ENCODE data around the gene ARHGAP32. TPM values are rescaled to one million over a fixed set of nuclear protein-coding genes. Genes with fewer than 3 reads are reported as not detected.

The ARHGAP32 gene
- total RNA-seq, 1 experiment from 2014 or later = not detected

DNA sequence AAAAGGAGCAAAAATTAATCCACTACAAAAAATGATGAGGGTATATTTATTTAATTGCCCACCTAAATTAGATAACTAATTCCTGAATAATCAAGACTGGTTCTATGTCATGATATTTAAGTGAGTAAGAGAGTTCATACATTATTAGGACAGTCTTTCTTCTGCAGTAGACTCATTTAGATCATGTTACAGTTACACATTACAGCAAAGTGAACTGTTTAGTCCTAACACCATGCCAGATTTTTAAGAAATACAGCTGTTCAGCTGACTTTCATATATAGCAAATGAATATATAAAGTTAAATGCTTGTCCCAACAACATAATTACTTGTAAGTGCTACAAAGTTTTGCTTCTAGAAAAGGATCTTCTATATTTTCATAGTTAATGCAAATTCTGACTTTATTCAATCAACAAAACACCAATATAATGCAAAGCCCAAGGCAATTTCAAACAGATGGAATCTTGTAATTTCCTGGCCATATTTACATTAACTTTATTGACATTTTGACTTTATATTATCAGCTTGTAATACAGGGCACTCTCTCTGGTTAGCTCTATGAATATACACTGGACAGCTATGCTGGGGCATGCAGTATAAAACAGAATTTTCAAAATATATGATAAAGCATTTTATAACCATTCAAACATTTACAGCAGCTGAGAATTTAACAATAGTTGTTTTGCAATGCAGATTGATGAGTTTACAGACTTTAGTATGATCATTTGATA, 203.7 kb downstream of the ARHGAP32 start:
- Histone ChIP-seq H3K27me3 (ENCODE audit: low read length) (no peaks in the 10 kb centered on the region), H3K79me2 (ENCODE audit: low read length) (no peaks in the 10 kb centered on the region), H3K4me2 (ENCODE audit: low read depth, low read length, poor library complexity, severe bottlenecking) (no peak overlapping the region), H3K4me1 (ENCODE audit: low read length) (no peaks in the 10 kb centered on the region), H3K9ac (ENCODE audit: low read length) (no peak overlapping the region), H4K20me1 (ENCODE audit: insufficient read depth, low read depth, low read length) (no peaks in the 10 kb centered on the region), H2AFZ (ENCODE audit: low read length) (no peak overlapping the region), H3K27ac (ENCODE audit: low read length) (no peak overlapping the region), H3K4me3 (ENCODE audit: low read length) (no peak overlapping the region), H3K36me3 (ENCODE audit: insufficient read depth, low read length) (no peaks in the 10 kb centered on the region), H3K9me2 (replicated peaks; ENCODE audit: insufficient read depth, low read length) (no peaks in the 10 kb centered on the region), H3K9me3 (ENCODE audit: low read length) (no peaks in the 10 kb centered on the region)
- DNase-seq = no peak

DNA sequence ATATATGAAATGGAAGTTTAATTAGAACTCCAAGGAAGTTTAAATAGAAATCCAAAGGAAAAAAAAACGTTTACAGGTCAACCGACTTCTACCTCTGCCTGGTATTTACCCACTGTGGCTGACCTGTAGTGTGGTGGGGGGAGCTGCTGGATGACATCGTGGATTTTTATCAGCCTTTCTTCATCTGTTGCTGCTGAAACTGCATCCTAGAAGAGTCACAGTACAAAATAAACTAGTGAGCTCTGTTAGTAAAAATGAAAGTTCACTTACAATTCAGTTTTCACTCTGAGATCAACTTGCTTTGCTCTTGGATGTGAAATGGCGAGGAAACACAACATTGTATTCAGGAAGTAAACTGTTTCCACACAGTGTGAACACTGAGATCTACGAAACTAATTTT, 206.2 kb downstream of the ARHGAP32 start:
- no peaks in the 10 kb centered on the region for H3K4me1 ChIP-seq (ENCODE audit: low read length)
- no peak overlapping the region for H3K9ac ChIP-seq (ENCODE audit: low read length)
- H4K20me1 ChIP-seq (ENCODE audit: insufficient read depth, low read depth, low read length) = no peaks in the 10 kb centered on the region
- no peak overlapping the region for H3K4me2 ChIP-seq (ENCODE audit: low read depth, low read length, poor library complexity, severe bottlenecking)
- H3K27ac ChIP-seq (ENCODE audit: low read length) = no peak overlapping the region
- no peaks in the 10 kb centered on the region for H3K9me3 ChIP-seq (ENCODE audit: low read length)
- no peak for DNase-seq
- H3K79me2 ChIP-seq (ENCODE audit: low read length) = no peaks in the 10 kb centered on the region
- H3K9me2 ChIP-seq (replicated peaks; ENCODE audit: insufficient read depth, low read length) = no peaks in the 10 kb centered on the region
- no peak overlapping the region for H3K4me3 ChIP-seq (ENCODE audit: low read length)
- no peak overlapping the region for H2AFZ ChIP-seq (ENCODE audit: low read length)
- H3K27me3 ChIP-seq (ENCODE audit: low read length) = no peaks in the 10 kb centered on the region
- H3K36me3 ChIP-seq (ENCODE audit: insufficient read depth, low read length) = no peaks in the 10 kb centered on the region

DNA sequence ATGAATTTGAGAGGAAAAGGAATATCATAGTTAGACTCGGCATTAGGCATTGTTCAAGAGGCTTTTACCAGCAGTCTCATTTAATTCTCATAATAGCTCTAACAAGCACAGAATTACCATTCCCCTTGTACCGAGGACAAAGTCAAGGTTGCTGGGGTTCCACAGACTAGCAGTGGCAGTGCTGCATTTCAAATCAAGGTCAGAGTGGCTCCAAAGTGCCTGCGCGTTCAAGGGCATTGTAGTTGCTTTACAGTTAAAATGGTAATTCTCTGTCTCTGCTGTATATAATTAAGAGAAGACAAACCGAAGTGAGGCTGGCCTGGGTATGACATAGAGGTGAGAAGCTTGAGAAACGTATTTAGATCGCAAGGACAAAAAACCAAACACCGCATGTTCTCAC, 209.1 kb downstream of the ARHGAP32 start:
- Histone ChIP-seq H3K9me3 (ENCODE audit: low read length) (no peaks in the 10 kb centered on the region), H3K27me3 (ENCODE audit: low read length) (no peaks in the 10 kb centered on the region), H4K20me1 (ENCODE audit: insufficient read depth, low read depth, low read length) (no peaks in the 10 kb centered on the region), H3K27ac (ENCODE audit: low read length) (no peak overlapping the region), H2AFZ (ENCODE audit: low read length) (no peak overlapping the region), H3K4me1 (ENCODE audit: low read length) (no peaks in the 10 kb centered on the region), H3K79me2 (ENCODE audit: low read length) (no peaks in the 10 kb centered on the region), H3K9ac (ENCODE audit: low read length) (no peak overlapping the region), H3K4me3 (ENCODE audit: low read length) (no peak overlapping the region), H3K9me2 (replicated peaks; ENCODE audit: insufficient read depth, low read length) (no peaks in the 10 kb centered on the region), H3K4me2 (ENCODE audit: low read depth, low read length, poor library complexity, severe bottlenecking) (no peak overlapping the region), H3K36me3 (ENCODE audit: insufficient read depth, low read length) (no peaks in the 10 kb centered on the region)
- no peak for DNase-seq

DNA sequence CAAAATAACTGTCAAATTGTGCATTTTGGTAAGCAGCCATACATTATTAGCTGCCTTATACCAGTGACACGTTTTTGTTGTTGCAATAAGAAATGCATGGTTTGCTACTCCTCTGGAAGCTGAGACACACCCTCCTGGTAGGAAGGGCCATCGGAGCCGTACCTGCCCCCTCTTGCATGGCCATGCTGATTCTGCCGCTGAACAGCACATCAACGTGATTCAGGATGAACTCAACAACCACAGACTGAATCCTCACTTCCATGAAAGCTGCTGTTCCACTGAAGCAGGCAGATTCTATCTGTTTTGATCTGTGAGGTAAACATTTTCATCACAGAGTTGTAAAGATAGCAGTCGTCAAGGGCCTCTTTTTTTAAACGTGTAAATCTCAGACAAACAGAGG, 210.9 kb downstream of the ARHGAP32 start:
- H3K79me2 ChIP-seq (ENCODE audit: low read length) = no peaks in the 10 kb centered on the region
- no peaks in the 10 kb centered on the region for H3K9me3 ChIP-seq (ENCODE audit: low read length)
- no peaks in the 10 kb centered on the region for H3K36me3 ChIP-seq (ENCODE audit: insufficient read depth, low read length)
- no peak overlapping the region for H3K27ac ChIP-seq (ENCODE audit: low read length)
- no peak for DNase-seq
- H3K9me2 ChIP-seq (replicated peaks; ENCODE audit: insufficient read depth, low read length) = no peaks in the 10 kb centered on the region
- H2AFZ ChIP-seq (ENCODE audit: low read length) = no peak overlapping the region
- H3K27me3 ChIP-seq (ENCODE audit: low read length) = no peaks in the 10 kb centered on the region
- H4K20me1 ChIP-seq (ENCODE audit: insufficient read depth, low read depth, low read length) = no peaks in the 10 kb centered on the region
- no peak overlapping the region for H3K9ac ChIP-seq (ENCODE audit: low read length)
- H3K4me1 ChIP-seq (ENCODE audit: low read length) = no peaks in the 10 kb centered on the region
- H3K4me2 ChIP-seq (ENCODE audit: low read depth, low read length, poor library complexity, severe bottlenecking) = no peak overlapping the region
- no peak overlapping the region for H3K4me3 ChIP-seq (ENCODE audit: low read length)

DNA sequence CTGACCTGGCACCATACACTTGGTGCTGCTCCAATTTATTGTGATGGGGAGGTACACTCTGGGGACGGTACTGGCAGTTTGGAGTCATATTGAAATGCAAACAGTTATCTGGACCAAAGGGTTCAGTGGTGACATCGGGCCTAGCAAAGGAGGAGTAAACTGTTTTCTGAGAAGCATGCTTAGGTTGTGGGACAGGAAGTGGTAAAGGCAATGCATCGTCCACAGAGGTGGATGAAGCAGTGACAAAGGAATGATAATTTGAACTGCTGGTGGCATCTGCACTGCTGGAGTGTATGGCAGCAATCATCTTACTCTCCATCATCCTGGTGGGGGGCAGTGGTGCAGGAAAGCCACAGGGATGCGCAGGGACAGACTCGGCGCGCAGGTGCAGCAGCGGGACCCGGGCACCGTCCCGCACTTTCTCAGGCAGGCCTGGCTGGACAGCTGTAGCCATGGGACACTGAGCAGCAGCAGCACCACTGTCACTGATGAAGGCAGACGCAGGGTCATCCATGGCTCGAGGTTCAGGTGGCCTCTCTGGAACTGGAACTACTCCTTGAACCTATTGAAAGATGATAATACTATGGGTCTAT, 221.4 kb downstream of the ARHGAP32 start:
- Histone ChIP-seq H3K4me3 (ENCODE audit: low read length) (no peak overlapping the region), H2AFZ (ENCODE audit: low read length) (no peak overlapping the region)
- no peak for DNase-seq

DNA sequence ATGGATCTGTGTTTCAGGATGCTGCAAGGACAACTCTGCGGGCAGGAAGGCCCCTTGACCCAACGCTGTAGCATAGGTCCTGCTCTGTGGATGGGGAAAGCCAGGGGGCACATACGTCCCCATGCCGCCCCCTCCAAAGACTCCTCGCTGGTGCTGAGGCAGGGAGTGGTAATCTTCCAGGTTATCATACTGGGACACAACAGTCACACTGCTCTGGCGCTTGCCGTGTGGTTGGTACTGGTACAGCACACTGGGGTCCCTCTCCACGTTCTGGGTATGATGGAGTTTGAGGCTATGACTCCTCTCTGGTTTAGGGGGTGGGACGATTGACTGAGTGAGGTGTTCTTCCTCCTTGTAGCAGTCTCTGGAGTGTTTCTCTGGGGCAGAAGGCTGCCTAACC, 223.2 kb downstream of the ARHGAP32 start:
- H3K79me2 ChIP-seq (ENCODE audit: low read length) = no peaks in the 10 kb centered on the region
- no peaks in the 10 kb centered on the region for H4K20me1 ChIP-seq (ENCODE audit: insufficient read depth, low read depth, low read length)
- no peak overlapping the region for H3K9ac ChIP-seq (ENCODE audit: low read length)
- no peaks in the 10 kb centered on the region for H3K36me3 ChIP-seq (ENCODE audit: insufficient read depth, low read length)
- no peaks in the 10 kb centered on the region for H3K4me1 ChIP-seq (ENCODE audit: low read length)
- no peak for DNase-seq
- H3K9me3 ChIP-seq (ENCODE audit: low read length) = no peaks in the 10 kb centered on the region
- no peak overlapping the region for H2AFZ ChIP-seq (ENCODE audit: low read length)
- no peak overlapping the region for H3K4me2 ChIP-seq (ENCODE audit: low read depth, low read length, poor library complexity, severe bottlenecking)
- H3K27me3 ChIP-seq (ENCODE audit: low read length) = no peaks in the 10 kb centered on the region
- no peaks in the 10 kb centered on the region for H3K9me2 ChIP-seq (replicated peaks; ENCODE audit: insufficient read depth, low read length)
- H3K27ac ChIP-seq (ENCODE audit: low read length) = no peak overlapping the region
- no peak overlapping the region for H3K4me3 ChIP-seq (ENCODE audit: low read length)

More for the DNA sequence above, 221.4 kb downstream of the ARHGAP32 start:
- Histone ChIP-seq H3K9me3 (ENCODE audit: low read length) (no peaks in the 10 kb centered on the region), H3K27ac (ENCODE audit: low read length) (no peak overlapping the region), H3K9ac (ENCODE audit: low read length) (no peak overlapping the region), H4K20me1 (ENCODE audit: insufficient read depth, low read depth, low read length) (no peaks in the 10 kb centered on the region), H3K9me2 (replicated peaks; ENCODE audit: insufficient read depth, low read length) (no peaks in the 10 kb centered on the region), H3K4me2 (ENCODE audit: low read depth, low read length, poor library complexity, severe bottlenecking) (no peak overlapping the region), H3K36me3 (ENCODE audit: insufficient read depth, low read length) (no peaks in the 10 kb centered on the region), H3K27me3 (ENCODE audit: low read length) (no peaks in the 10 kb centered on the region), H3K79me2 (ENCODE audit: low read length) (no peaks in the 10 kb centered on the region), H3K4me1 (ENCODE audit: low read length) (no peaks in the 10 kb centered on the region)

DNA sequence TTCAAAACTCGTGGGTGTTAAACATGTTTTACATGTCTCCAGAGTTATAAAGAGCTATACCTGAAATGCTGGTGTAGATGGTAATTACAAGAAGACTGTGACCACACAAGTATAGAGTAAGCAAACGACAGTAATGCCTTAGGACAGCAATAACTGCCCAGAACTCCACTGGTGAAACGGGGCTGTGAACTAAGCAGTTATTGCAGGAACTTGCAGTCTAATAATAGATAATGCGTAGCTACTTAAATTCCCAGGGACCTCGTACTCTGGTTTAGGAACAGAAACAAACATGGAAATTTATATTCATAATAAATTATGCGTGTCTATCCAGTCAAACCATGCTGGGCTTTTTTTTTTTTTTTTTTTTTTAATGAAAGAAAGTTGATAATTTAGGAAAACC, 224.5 kb downstream of the ARHGAP32 start:
- Histone ChIP-seq H3K4me3 (ENCODE audit: low read length) (no peak overlapping the region), H3K4me2 (ENCODE audit: low read depth, low read length, poor library complexity, severe bottlenecking) (no peak overlapping the region), H3K27ac (ENCODE audit: low read length) (no peak overlapping the region), H2AFZ (ENCODE audit: low read length) (no peak overlapping the region), H4K20me1 (ENCODE audit: insufficient read depth, low read depth, low read length) (no peaks in the 10 kb centered on the region), H3K9ac (ENCODE audit: low read length) (no peak overlapping the region), H3K79me2 (ENCODE audit: low read length) (no peaks in the 10 kb centered on the region), H3K36me3 (ENCODE audit: insufficient read depth, low read length) (no peaks in the 10 kb centered on the region), H3K4me1 (ENCODE audit: low read length) (no peaks in the 10 kb centered on the region), H3K27me3 (ENCODE audit: low read length) (no peaks in the 10 kb centered on the region), H3K9me2 (replicated peaks; ENCODE audit: insufficient read depth, low read length) (no peaks in the 10 kb centered on the region), H3K9me3 (ENCODE audit: low read length) (no peaks in the 10 kb centered on the region)
- no peak for DNase-seq

DNA sequence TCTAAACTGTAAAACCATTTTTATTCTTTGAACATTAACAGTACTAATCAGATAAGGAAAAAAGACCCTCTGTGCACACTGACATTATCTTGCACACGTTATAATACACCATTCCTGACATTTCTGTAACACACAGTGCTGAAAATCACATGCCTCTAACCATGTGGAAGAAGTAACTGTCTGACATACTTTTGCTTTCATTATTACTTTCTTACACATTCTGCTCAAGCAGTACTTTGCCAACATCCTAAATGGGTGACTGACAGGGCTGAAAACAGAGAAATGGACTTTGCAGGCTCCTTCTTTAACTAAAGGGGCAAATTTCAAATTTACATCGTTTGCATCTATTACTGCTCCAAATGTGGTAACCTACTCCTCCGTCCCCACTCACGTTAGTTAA, 226.6 kb downstream of the ARHGAP32 start:
- no peak overlapping the region for H3K4me3 ChIP-seq (ENCODE audit: low read length)
- no peak for DNase-seq
- no peaks in the 10 kb centered on the region for H3K79me2 ChIP-seq (ENCODE audit: low read length)
- no peak overlapping the region for H3K27ac ChIP-seq (ENCODE audit: low read length)
- no peak overlapping the region for H3K9ac ChIP-seq (ENCODE audit: low read length)
- no peaks in the 10 kb centered on the region for H3K27me3 ChIP-seq (ENCODE audit: low read length)
- no peaks in the 10 kb centered on the region for H3K9me3 ChIP-seq (ENCODE audit: low read length)
- H4K20me1 ChIP-seq (ENCODE audit: insufficient read depth, low read depth, low read length) = no peaks in the 10 kb centered on the region
- H3K4me1 ChIP-seq (ENCODE audit: low read length) = no peaks in the 10 kb centered on the region
- no peaks in the 10 kb centered on the region for H3K36me3 ChIP-seq (ENCODE audit: insufficient read depth, low read length)
- no peak overlapping the region for H3K4me2 ChIP-seq (ENCODE audit: low read depth, low read length, poor library complexity, severe bottlenecking)
- no peaks in the 10 kb centered on the region for H3K9me2 ChIP-seq (replicated peaks; ENCODE audit: insufficient read depth, low read length)
- H2AFZ ChIP-seq (ENCODE audit: low read length) = no peak overlapping the region

Measured in Karpas-422 (cell line).